Astrocyte (in vitro differentiated cells and primary cell): Measurements from ENCODE around the gene PRKAG2.

Source experiments
- CTCF ChIP-seq: IDR thresholded peaks from 2 replicates; pipeline ENCODE4 v1.5.1; 2011; ENCODE audit warnings: low read depth, mild to moderate bottlenecking, inconsistent platforms, low read length, moderate library complexity; ENCODE audit not compliant: insufficient read depth
- EZH2 ChIP-seq: IDR thresholded peaks from 2 replicates; pipeline ENCODE4 v1.6.1; 2012; ENCODE audit warnings: mild to moderate bottlenecking, low read length, inconsistent platforms; ENCODE audit not compliant: insufficient read depth

GRCh38 chr7:151856098-151856497 is 20.8 kb downstream of the PRKAG2 start:
- TF ChIP-seq EZH2 (no peak), CTCF (no peak)
